ENCODE measurements around the gene TFDP2.

Gene TFDP2

GRCh38 chr3:141938011-141938500, 211.3 kb downstream of the TFDP2 start:
- no peak for TF ChIP-seq SPI1 (IDR thresholded peaks at IDR 0.05; ENCODE audit: borderline replicate concordance, low read depth)
- TF ChIP-seq CTCF (IDR thresholded peaks at IDR 0.05; ENCODE audit: insufficient read depth, low read length) = no peak
- TF ChIP-seq GABPA (IDR thresholded peaks at IDR 0.05; ENCODE audit: low read depth) = no peak
- TF ChIP-seq POLR2AphosphoS5 (IDR thresholded peaks at IDR 0.05; ENCODE audit: low read depth) = no peak
- no peak for TF ChIP-seq REST (IDR thresholded peaks at IDR 0.05; ENCODE audit: insufficient replicate concordance, low read depth)
- Histone ChIP-seq H3K4me3 (replicated peaks; ENCODE audit: insufficient read depth, low read length) (no peak overlapping the region), H3K27me3 (ENCODE audit: insufficient read depth, poor library complexity, severe bottlenecking) (no peaks in the 10 kb centered on the region), H3K27ac (replicated peaks) (no peak overlapping the region)
- no peak for DNase-seq (ENCODE audit: low read depth in 1 of 2, low spot score in 1 of 2)

- no peak for DNase-seq (ENCODE audit: low read depth in 1 of 2, low spot score in 1 of 2)
- Histone ChIP-seq H3K4me3 (replicated peaks; ENCODE audit: insufficient read depth, low read length) (no peak overlapping the region), H3K27ac (replicated peaks) (no peak overlapping the region), H3K27me3 (ENCODE audit: insufficient read depth, poor library complexity, severe bottlenecking) (no peaks in the 10 kb centered on the region)
- no peak for TF ChIP-seq POLR2AphosphoS5 (IDR thresholded peaks at IDR 0.05; ENCODE audit: low read depth)
- TF ChIP-seq SPI1 (IDR thresholded peaks at IDR 0.05; ENCODE audit: borderline replicate concordance, low read depth) = no peak
- no peak for TF ChIP-seq REST (IDR thresholded peaks at IDR 0.05; ENCODE audit: insufficient replicate concordance, low read depth)
- no peak for TF ChIP-seq CTCF (IDR thresholded peaks at IDR 0.05; ENCODE audit: insufficient read depth, low read length)
- TF ChIP-seq GABPA (IDR thresholded peaks at IDR 0.05; ENCODE audit: low read depth) = no peak
Observed at GRCh38 chr3:141934354-141934753, 215.0 kb downstream of the TFDP2 start.

- H3K27me3 ChIP-seq (ENCODE audit: insufficient read depth, poor library complexity, severe bottlenecking) = no peaks in the 10 kb centered on the region
- TF ChIP-seq POLR2AphosphoS5 (IDR thresholded peaks at IDR 0.05; ENCODE audit: low read depth) (no peak), SPI1 (IDR thresholded peaks at IDR 0.05; ENCODE audit: borderline replicate concordance, low read depth) (no peak), GABPA (IDR thresholded peaks at IDR 0.05; ENCODE audit: low read depth) (no peak), REST (IDR thresholded peaks at IDR 0.05; ENCODE audit: insufficient replicate concordance, low read depth) (no peak), CTCF (IDR thresholded peaks at IDR 0.05; ENCODE audit: insufficient read depth, low read length) (no peak)
- no peak overlapping the region for H3K27ac ChIP-seq (replicated peaks)
- H3K4me3 ChIP-seq (replicated peaks; ENCODE audit: insufficient read depth, low read length) = no peak overlapping the region
- no peak for DNase-seq (ENCODE audit: low read depth in 1 of 2, low spot score in 1 of 2)
Observed at GRCh38 chr3:141933421-141934300, 215.7 kb downstream of the TFDP2 start.
